Right cardiac atrium (tissue), 5 donors: ENCODE results near the gene CHMP1A. TPM values are rescaled to one million over a fixed set of nuclear protein-coding genes. Genes with fewer than 3 reads are reported as not detected.

ENCODE experiments used
- ATAC-seq, 2 donors: fragments of 200-7000 bp; cut with Tn5 transposase; one replicate each; pipeline versions ENCODE4 v1.8.0 to v1.9.1; 2020; ENCODE audit warnings: moderate library complexity in 2 of 2, mild to moderate bottlenecking in 1 of 2
- DNase-seq, 3 donors: peaks; one replicate each; pipeline ENCODE4 v3.0.0-alpha.2; 2020
- H3K27ac ChIP-seq: one replicate; pipeline ENCODE4 v1.5.1; 2013; ENCODE audit warnings: mild to moderate bottlenecking, low read length, control low read depth, moderate library complexity
- H3K27me3 ChIP-seq: one replicate; pipeline ENCODE4 v1.6.1; 2013; ENCODE audit not compliant: control insufficient read depth, insufficient read depth
- H3K4me1 ChIP-seq: one replicate; pipeline ENCODE4 v1.6.1; 2013; ENCODE audit warnings: low read length; ENCODE audit not compliant: control insufficient read depth, insufficient read depth
- H3K4me3 ChIP-seq: one replicate; pipeline ENCODE4 v1.5.1; 2013; ENCODE audit warnings: low read length, control low read depth
- H3K9me3 ChIP-seq: one replicate; pipeline ENCODE4 v1.6.1; 2013; ENCODE audit warnings: low read length; ENCODE audit not compliant: control insufficient read depth
- WGBS: extraction: QIAGEN DNeasy Blood & Tissue Kit; methylation state at CpG from one replicate; pipeline ENCODE4 v1.1.7; 2013; 5-methylcytosine and 5-hydroxymethylcytosine counted together
- intact Hi-C, 4 donors: fragments of 100-400 bp; cut with DNase I; formaldehyde crosslinking; loops; one replicate each; pipeline versions ENCODE4 v1.11.0 to v1.14.0; 2022 to 2023
- polyA plus RNA-seq: library from polyadenylated mRNA; stranded (reverse); fragments of 200-250 nt; gene quantifications from one replicate; pipeline ENCODE4 v1.2.3, GENCODE V29; 2013
- total RNA-seq, 4 donors: library from RNA; stranded (reverse); fragmentation: NEBNext Ultra II Directional; extraction: Animal tissue kit (Norgen Biotek cat#: 25700); gene quantifications; one replicate each; pipeline ENCODE4 v1.2.1, GENCODE V29; 2021
- donor health status: healthy with polysubstance abuse.
- donor health status: DM: no; HTN: yes; CAD: no.
- donor health status: DM: no; HTN: no; CAD: no.
- donor health status: DM: no; HTN: yes; CAD: no; lungs with severe emphysema.
- donor health status: DM: yes; HTN: yes; CAD: no.

CHMP1A gene
- total and polyA plus RNA-seq, 5 donors = 35.1 to 48.8 (median 37.0) TPM

GRCh38 chr16:89599902-89600301 is 57.6 kb downstream of the CHMP1A start:
- ATAC-seq = no peak
- no peaks in the 10 kb centered on the region for H3K4me1 ChIP-seq
- H3K27me3 ChIP-seq = no peaks in the 10 kb centered on the region
- DNase-seq = no peak
- no peak overlapping the region for H3K4me3 ChIP-seq
- intact Hi-C loops = no loop called here
- 84% methylated on average over 10 of the region's 10 CpGs for WGBS
- H3K9me3 ChIP-seq = no peaks in the 10 kb centered on the region
- H3K27ac ChIP-seq = no peak overlapping the region

- no peak for ATAC-seq
- no peak overlapping the region for H3K4me3 ChIP-seq
- WGBS = 46% methylated on average over 8 of the region's 8 CpGs
- no peak overlapping the region for H3K27ac ChIP-seq
- no peaks in the 10 kb centered on the region for H3K9me3 ChIP-seq
- H3K4me1 ChIP-seq = no peaks in the 10 kb centered on the region
- no peaks in the 10 kb centered on the region for H3K27me3 ChIP-seq
- no peak for DNase-seq
- intact Hi-C loops = no loop called here
These were observed 58.1 kb downstream of the CHMP1A start for GRCh38 chr16:89599451-89599858.

- H3K4me3 ChIP-seq = no peak overlapping the region
- no peaks in the 10 kb centered on the region for H3K4me1 ChIP-seq
- 66% methylated on average over 14 of the region's 14 CpGs for WGBS
- intact Hi-C loops = no loop called here
- no peak overlapping the region for H3K27ac ChIP-seq
- H3K27me3 ChIP-seq = no peaks in the 10 kb centered on the region
- H3K9me3 ChIP-seq = no peaks in the 10 kb centered on the region
- ATAC-seq (no peak), DNase-seq (no peak)
These were observed 59.3 kb downstream of the CHMP1A start for GRCh38 chr16:89598199-89598598.

GRCh38 chr16:89596957-89597649 is 60.4 kb downstream of the CHMP1A start:
- Histone ChIP-seq H3K4me1 (no peaks in the 10 kb centered on the region), H3K4me3 (no peak overlapping the region), H3K27me3 (no peaks in the 10 kb centered on the region), H3K9me3 (no peaks in the 10 kb centered on the region), H3K27ac (no peak overlapping the region)
- intact Hi-C loops = no loop called here
- WGBS = 85% methylated on average over 19 of the region's 19 CpGs
- ATAC-seq = no peak
- no peak for DNase-seq

GRCh38 chr16:89596061-89596689 is 61.3 kb downstream of the CHMP1A start:
- WGBS = 84% methylated on average over 25 of the region's 25 CpGs
- Histone ChIP-seq H3K4me3 (no peak overlapping the region), H3K4me1 (no peaks in the 10 kb centered on the region), H3K27ac (no peak overlapping the region), H3K9me3 (no peaks in the 10 kb centered on the region), H3K27me3 (no peaks in the 10 kb centered on the region)
- intact Hi-C loops = no loop called here
- DNase-seq (no peak), ATAC-seq (peak in 1 of 2 donors; percentile 7)

- WGBS = 93% methylated on average over 47 of the region's 47 CpGs
- no peak for ATAC-seq
These were observed 62.0 kb downstream of the CHMP1A start for GRCh38 chr16:89595330-89596060.

More at GRCh38 chr16:89595330-89596060, 62.0 kb downstream of the CHMP1A start:
- no peak for DNase-seq
- no peaks in the 10 kb centered on the region for H3K4me1 ChIP-seq
- intact Hi-C loops = no loop called here
- H3K9me3 ChIP-seq = no peaks in the 10 kb centered on the region
- H3K27ac ChIP-seq = no peak overlapping the region
- no peaks in the 10 kb centered on the region for H3K27me3 ChIP-seq
- H3K4me3 ChIP-seq = no peak overlapping the region

Other genes starting within 250 kb of the CHMP1A start
- gene ANKRD11, start 167.1 kb downstream of the CHMP1A start, total RNA-seq = 10 to 100 TPM; 92.6 to 98.9 (median 96.9) TPM
- 75.3 TPM for gene ANKRD11, start 167.1 kb downstream of the CHMP1A start, polyA plus RNA-seq
- gene SPG7, start 149.3 kb downstream of the CHMP1A start, total RNA-seq = 100 to 1,000 TPM in 1 of 4 donors, 10 to 100 TPM in 3; 81.9 to 101 (median 88.6) TPM
- 96.7 TPM for gene SPG7, start 149.3 kb downstream of the CHMP1A start, polyA plus RNA-seq
- gene RPL13, start 97.0 kb downstream of the CHMP1A start, total RNA-seq = 1,000 to 10,000 TPM; 1,148 to 1,505 (median 1,262) TPM
- 3,185 TPM for gene RPL13, start 97.0 kb downstream of the CHMP1A start, polyA plus RNA-seq
- gene CPNE7, start 82.0 kb downstream of the CHMP1A start, total RNA-seq = not detected
- not detected for gene CPNE7, start 82.0 kb downstream of the CHMP1A start, polyA plus RNA-seq
- gene DPEP1, start 44.1 kb downstream of the CHMP1A start, total RNA-seq = under 1 TPM in 2 of 4 donors, not detected in 2; 0.31 to 0.53 TPM
- gene DPEP1, start 44.1 kb downstream of the CHMP1A start, polyA plus RNA-seq = 0.18 TPM
- 1 to 10 TPM; 1.4 to 5.3 (median 3.3) TPM for gene SPATA33, start 128 bp upstream of the CHMP1A start, total RNA-seq
- 2.4 TPM for gene SPATA33, start 128 bp upstream of the CHMP1A start, polyA plus RNA-seq
- gene CDK10, start 29.0 kb upstream of the CHMP1A start, total RNA-seq = 10 to 100 TPM; 21.4 to 29.7 (median 26.9) TPM
- gene CDK10, start 29.0 kb upstream of the CHMP1A start, polyA plus RNA-seq = 25.7 TPM
- gene SPATA2L, start 44.0 kb upstream of the CHMP1A start, total RNA-seq = 1 to 10 TPM; 2.3 to 5.2 (median 3.6) TPM
- gene SPATA2L, start 44.0 kb upstream of the CHMP1A start, polyA plus RNA-seq = 3.1 TPM
- 10 to 100 TPM; 10.6 to 16.3 (median 14.8) TPM for gene VPS9D1, start 63.2 kb upstream of the CHMP1A start, total RNA-seq
- 18.4 TPM for gene VPS9D1, start 63.2 kb upstream of the CHMP1A start, polyA plus RNA-seq
- 10 to 100 TPM; 12.4 to 16.2 (median 14.9) TPM for gene ZNF276, start 63.8 kb upstream of the CHMP1A start, total RNA-seq
- gene ZNF276, start 63.8 kb upstream of the CHMP1A start, polyA plus RNA-seq = 12.1 TPM
- gene FANCA, start 158.9 kb upstream of the CHMP1A start, total RNA-seq = 1 to 10 TPM; 1.8 to 4.4 (median 2.6) TPM
- 2.4 TPM for gene FANCA, start 158.9 kb upstream of the CHMP1A start, polyA plus RNA-seq
- 1 to 10 TPM; 1.7 to 3.1 (median 2.6) TPM for gene SPIRE2, start 170.8 kb upstream of the CHMP1A start, total RNA-seq
- gene SPIRE2, start 170.8 kb upstream of the CHMP1A start, polyA plus RNA-seq = 1.4 TPM
- gene TCF25, start 215.9 kb upstream of the CHMP1A start, total RNA-seq = 100 to 1,000 TPM in 3 of 4 donors, 10 to 100 TPM in 1; 97.2 to 137 (median 103) TPM
- 73.5 TPM for gene TCF25, start 215.9 kb upstream of the CHMP1A start, polyA plus RNA-seq